ENCODE data around the gene ANXA11.

The ANXA11 gene

GRCh38 chr10:80187465-80188409 is 17.6 kb downstream of the ANXA11 start:
- peak in 3 of 4 experiments; percentile 20 to 71 (median 67) for DNase-seq

GRCh38 chr10:80187060-80187459 is 18.3 kb downstream of the ANXA11 start:
- DNase-seq: no peak

GRCh38 chr10:80186364-80187012 is 18.8 kb downstream of the ANXA11 start:
- DNase-seq: no peak

GRCh38 chr10:80185578-80186299 is 19.6 kb downstream of the ANXA11 start:
- no peak for DNase-seq

GRCh38 chr10:80184291-80184690 is 21.0 kb downstream of the ANXA11 start:
- no peak for DNase-seq

GRCh38 chr10:80183436-80183835 is 21.9 kb downstream of the ANXA11 start:
- no peak for DNase-seq

GRCh38 chr10:80182986-80183385 is 22.4 kb downstream of the ANXA11 start:
- no peak for DNase-seq

- no peak for DNase-seq
Measured at GRCh38 chr10:80177781-80178636, 27.3 kb downstream of the ANXA11 start.

- no peak for DNase-seq
Measured at GRCh38 chr10:80176526-80176925, 28.8 kb downstream of the ANXA11 start.

- no peak for DNase-seq
Measured at GRCh38 chr10:80174641-80175395, 30.5 kb downstream of the ANXA11 start.

GRCh38 chr10:80173466-80173865 is 31.9 kb downstream of the ANXA11 start:
- DNase-seq: no peak

- DNase-seq: no peak
Measured at GRCh38 chr10:80172896-80173295, 32.4 kb downstream of the ANXA11 start.

- no peak for DNase-seq
Measured at GRCh38 chr10:80171248-80171660, 34.1 kb downstream of the ANXA11 start.

- no peak for DNase-seq
Measured at GRCh38 chr10:80170641-80171040, 34.7 kb downstream of the ANXA11 start.

GRCh38 chr10:80170026-80170425 is 35.3 kb downstream of the ANXA11 start:
- no peak for DNase-seq

- DNase-seq: no peak
Measured at GRCh38 chr10:80168679-80169380, 36.5 kb downstream of the ANXA11 start.

GRCh38 chr10:80168162-80168511 is 37.2 kb downstream of the ANXA11 start:
- DNase-seq: no peak

GRCh38 chr10:80167471-80168161 is 37.7 kb downstream of the ANXA11 start:
- no peak for DNase-seq

GRCh38 chr10:80166581-80167470 is 38.5 kb downstream of the ANXA11 start:
- no peak for DNase-seq
